OCI-LY7 (cell line): ENCODE results near the gene PLCXD1. TPM values are rescaled to one million over a fixed set of nuclear protein-coding genes. Genes with fewer than 3 reads are reported as not detected.

ENCODE experiments used
- total RNA-seq, 2 experiments: library from RNA; depleted of rRNA in 1 of 2; stranded (reverse); fragments of >200 nt in 1 of 2; shearing (Covaris generic) in 1 of 2; gene quantifications; 2 replicates each; pipeline ENCODE4 v1.2.3, GENCODE V29; 2014 to 2022

PLCXD1 gene
- total RNA-seq, 2 experiments from 2014 or later: 86.0 to 133 TPM

Other genes starting within 250 kb of the PLCXD1 start
- 36.3 and 40.4 TPM in 2 replicates for gene GTPBP6, start 37.4 kb downstream of the PLCXD1 start, total RNA-seq (2014; rRNA removed; shearing (Covaris generic))
- 53.6 and 53.9 TPM in 2 replicates for gene GTPBP6, start 37.4 kb downstream of the PLCXD1 start, total RNA-seq (2022)
- 311 and 342 TPM in 2 replicates for gene PPP2R3B, start 105.5 kb downstream of the PLCXD1 start, total RNA-seq (2014; rRNA removed; shearing (Covaris generic))
- gene PPP2R3B, start 105.5 kb downstream of the PLCXD1 start, total RNA-seq (2022): 270 and 301 TPM in 2 replicates